WERI-Rb-1 (cell line): ENCODE measurements around the gene ARHGAP40.

Source experiments
- DNase-seq: peaks from one replicate; pipeline ENCODE4 v3.0.0-alpha.2; 2020
- H3K27ac ChIP-seq: fragments of 250-450 bp; sonication (Bioruptor Pico); 2 replicates; pipeline ENCODE4 v1.5.1; 2020; ENCODE audit warnings: mild to moderate bottlenecking, moderate library complexity
- H3K27me3 ChIP-seq: fragments of 250-450 bp; sonication (Bioruptor Pico); 2 replicates; pipeline ENCODE4 v1.5.1; 2021; ENCODE audit warnings: mild to moderate bottlenecking, low read depth, moderate library complexity; ENCODE audit not compliant: insufficient read depth, severe bottlenecking
- H3K36me3 ChIP-seq: fragments of 250-450 bp; sonication (Bioruptor Pico); 2 replicates; pipeline ENCODE4 v1.5.1; 2020; ENCODE audit warnings: mild to moderate bottlenecking, moderate library complexity
- H3K4me3 ChIP-seq: 2 replicates; pipeline ENCODE4 v1.5.1; 2011; ENCODE audit warnings: low read depth, mild to moderate bottlenecking, control low read depth, low read length
- H3K9me3 ChIP-seq: fragments of 250-450 bp; sonication (Bioruptor Pico); 2 replicates; pipeline ENCODE4 v1.5.1; 2021; ENCODE audit warnings: mild to moderate bottlenecking, moderate library complexity; ENCODE audit not compliant: severe bottlenecking
- CTCF ChIP-seq: IDR thresholded peaks from 2 replicates; pipeline ENCODE4 v1.5.1; 2011; ENCODE audit warnings: low read depth, mild to moderate bottlenecking, control low read depth, inconsistent platforms, low read length

The ARHGAP40 gene

GRCh38 chr20:38573413-38573812 lies 28.2 kb upstream of the ARHGAP40 start:
- no peaks in the 10 kb centered on the region for H3K9me3 ChIP-seq
- peaks cover 35% of the 10 kb centered on the region for H3K36me3 ChIP-seq
- no peaks in the 10 kb centered on the region for H3K27me3 ChIP-seq
- H3K4me3 ChIP-seq, result no peak overlapping the region
- no peak overlapping the region for H3K27ac ChIP-seq
- DNase-seq, result no peak
- TF ChIP-seq CTCF, result no peak

GRCh38 chr20:38579219-38579910 lies 22.2 kb upstream of the ARHGAP40 start:
- no peak for TF ChIP-seq CTCF
- Histone ChIP-seq H3K27me3 (no peaks in the 10 kb centered on the region), H3K9me3 (no peaks in the 10 kb centered on the region), H3K4me3 (no peak overlapping the region), H3K36me3 (peaks cover 22% of the 10 kb centered on the region), H3K27ac (no peak overlapping the region)
- no peak for DNase-seq

GRCh38 chr20:38579921-38580320 lies 21.7 kb upstream of the ARHGAP40 start:
- Histone ChIP-seq H3K27me3 (no peaks in the 10 kb centered on the region), H3K4me3 (no peak overlapping the region), H3K36me3 (peaks cover 17% of the 10 kb centered on the region), H3K9me3 (no peaks in the 10 kb centered on the region), H3K27ac (no peak overlapping the region)
- DNase-seq, result no peak
- TF ChIP-seq CTCF, result no peak

- TF ChIP-seq CTCF, result no peak
- peak; percentile 21 for DNase-seq
- Histone ChIP-seq H3K9me3 (no peaks in the 10 kb centered on the region), H3K36me3 (peaks cover 6% of the 10 kb centered on the region; the same call in 1 of the 2 replicates), H3K27me3 (no peaks in the 10 kb centered on the region), H3K4me3 (no peak within 1 kb of the TSS), H3K27ac (peak within 1 kb of the TSS; percentile 58)
These were observed 20.6 kb upstream of the ARHGAP40 start, which contains the start of gene ADIG for GRCh38 chr20:38581013-38581412. Gene ADIG, plus strand, starts transcription at chr20:38581197. Its CDS starts 54 bp downstream, at chr20:38581251.

- Histone ChIP-seq H3K27me3 (no peaks in the 10 kb centered on the region), H3K9me3 (no peaks in the 10 kb centered on the region), H3K4me3 (no peak overlapping the region), H3K36me3 (0 out of 2 replicates have a peak, but pooled peaks cover 3% of the 10 kb centered on the region), H3K27ac (no peak overlapping the region)
- no peak for DNase-seq
- no peak for TF ChIP-seq CTCF
These were observed 19.7 kb upstream of the ARHGAP40 start for GRCh38 chr20:38581830-38582358.
